GM10266 (cell line): Measurements from ENCODE around the gene DHX58.

Experiments used
- DNase-seq: peaks from one replicate; pipeline ENCODE4 v3.0.0; 2012; ENCODE audit errors: extremely low spot score
- CTCF ChIP-seq: IDR thresholded peaks from 2 replicates; pipeline ENCODE4 v1.5.1; 2012; ENCODE audit warnings: mild to moderate bottlenecking, low read depth; ENCODE audit not compliant: control insufficient read depth, insufficient read depth; ENCODE audit errors: missing control alignments

DHX58 gene

GRCh38 chr17:42126836-42127235 is 14.3 kb upstream of the DHX58 start:
- no peak for DNase-seq
- TF ChIP-seq CTCF = no peak

- DNase-seq = no peak
- TF ChIP-seq CTCF = no peak
Observed at GRCh38 chr17:42125565-42125964, 13.1 kb upstream of the DHX58 start.

GRCh38 chr17:42124256-42124655 is 11.7 kb upstream of the DHX58 start:
- DNase-seq = no peak
- TF ChIP-seq CTCF = no peak

- no peak for TF ChIP-seq CTCF
- no peak for DNase-seq
Observed at GRCh38 chr17:42122371-42123303, 10.1 kb upstream of the DHX58 start, which contains the start of gene HSPB9. HSPB9 (plus strand) TSS chr17:42122804; CDS start chr17:42122851, 47 bp downstream.

- peak; percentile 94 for DNase-seq
- no peak for TF ChIP-seq CTCF
Observed at GRCh38 chr17:42120770-42121769, 8.6 kb upstream of the DHX58 start, which contains the start of gene KAT2A. KAT2A (minus strand) TSS chr17:42121367; CDS start chr17:42121304, 63 bp downstream.

GRCh38 chr17:42120161-42120769 is 7.8 kb upstream of the DHX58 start:
- no peak for TF ChIP-seq CTCF
- no peak for DNase-seq
